ENCODE measurements around the gene GPN3.
A peak's percentile ranks its signal among the peaks of the same experiment; 100 is the strongest.

The GPN3 gene

DNA sequence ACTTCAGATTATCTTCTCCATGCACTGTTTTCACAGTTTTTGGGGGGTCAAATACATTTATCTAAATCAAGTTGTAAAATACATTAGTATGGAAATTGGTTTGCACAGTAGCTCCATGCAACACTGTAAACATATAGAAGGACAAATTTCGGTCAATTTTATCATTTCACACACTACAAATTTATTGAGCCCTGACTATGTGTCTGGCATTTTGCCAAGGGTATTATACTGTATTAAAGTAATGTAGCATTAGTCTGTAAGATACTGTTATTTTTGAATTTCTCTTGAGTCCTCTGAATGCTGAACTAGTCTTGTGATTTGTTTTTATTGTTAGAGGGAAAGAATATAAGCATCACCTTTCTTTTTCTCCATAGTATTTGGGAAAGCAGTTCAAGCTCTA, 35.4 kb upstream of the GPN3 start:
- DNase-seq (ENCODE audit: low read depth), result no peak
- no peak overlapping the region for H3K4me3 ChIP-seq (ENCODE audit: control insufficient read depth, low read depth, low read length)
- TF ChIP-seq CTCF (conservative IDR thresholded peaks at IDR 0.05; ENCODE audit: control insufficient read depth, insufficient read depth, low read depth, low read length), result no peak

GRCh38 chr12:110501752-110502738, 34.0 kb upstream of the GPN3 start, which contains the start of the genes RAD9B and VPS29:
TSS of gene RAD9B (plus strand) at chr12:110502331. CDS start at chr12:110502338, 7 bp downstream.
TSS of gene VPS29 (minus strand) at chr12:110502111. CDS start at chr12:110502051, 60 bp downstream.
- DNase-seq (ENCODE audit: low read depth), result peak; percentile 98
- TF ChIP-seq CTCF (conservative IDR thresholded peaks at IDR 0.05; ENCODE audit: control insufficient read depth, insufficient read depth, low read depth, low read length), result no peak

DNA sequence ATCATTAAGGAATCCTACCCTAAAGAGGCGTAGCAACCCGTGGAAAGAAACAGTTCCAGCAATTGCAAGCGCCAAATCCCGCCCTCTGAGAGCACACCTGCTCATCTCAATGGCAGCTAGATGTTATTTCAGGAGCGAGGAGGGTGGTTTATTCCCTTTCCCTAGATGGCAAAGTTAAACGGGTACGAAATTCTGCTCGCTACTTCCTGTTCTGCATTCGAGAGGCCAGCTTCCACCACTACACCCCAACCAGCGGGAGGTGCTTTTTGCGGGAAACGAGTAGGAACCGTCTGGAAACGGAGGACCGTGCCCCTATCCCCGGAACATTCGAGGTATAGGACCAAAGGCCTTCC, 33.3 kb upstream of the GPN3 start:
- peak overlapping the region; percentile 98 for H3K4me3 ChIP-seq (ENCODE audit: control insufficient read depth, low read depth, low read length)
- TF ChIP-seq CTCF (conservative IDR thresholded peaks at IDR 0.05; ENCODE audit: control insufficient read depth, insufficient read depth, low read depth, low read length), result no peak
- peak; percentile 48 for DNase-seq (ENCODE audit: low read depth)

More at GRCh38 chr12:110501752-110502738, 34.0 kb upstream of the GPN3 start, which contains the start of the genes RAD9B and VPS29:
- peak within 1 kb of the TSS; percentile 98 for H3K4me3 ChIP-seq (ENCODE audit: control insufficient read depth, low read depth, low read length)

DNA sequence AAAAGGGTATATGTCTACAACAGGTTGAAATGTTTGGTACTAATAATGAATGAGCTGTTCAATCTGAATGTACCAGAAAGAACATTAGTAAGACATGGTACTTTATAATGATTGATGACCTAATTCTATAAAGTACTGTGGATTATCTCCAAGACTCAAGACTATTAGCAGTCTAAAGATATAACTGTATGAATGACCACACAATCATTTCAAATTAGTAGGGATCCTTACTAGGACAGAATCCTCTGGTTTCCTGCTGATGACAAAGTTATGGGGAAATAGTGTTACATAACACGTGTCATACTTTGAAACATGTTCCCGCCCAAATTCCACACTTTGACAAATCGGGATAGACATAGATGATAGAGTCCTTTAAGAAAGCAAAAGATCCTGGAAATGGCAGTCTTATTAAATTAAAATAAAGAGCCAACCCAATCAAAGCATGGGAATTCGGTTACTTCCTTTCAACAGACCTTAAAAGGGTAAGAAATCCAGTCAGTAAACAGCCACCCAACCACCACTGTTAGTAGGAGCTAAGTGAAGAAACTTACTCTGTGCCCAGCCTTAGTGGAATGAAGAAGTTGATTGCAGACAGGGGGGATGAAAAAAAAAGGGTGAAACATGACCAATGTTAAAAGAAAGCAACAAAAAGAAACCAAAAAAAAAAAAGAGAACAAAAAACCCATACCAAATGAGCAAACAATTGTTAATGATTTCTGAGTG, 31.1 kb upstream of the GPN3 start:
- DNase-seq (ENCODE audit: low read depth), result peak; percentile 57
- H3K4me3 ChIP-seq (ENCODE audit: control insufficient read depth, low read depth, low read length), result no peak overlapping the region
- TF ChIP-seq CTCF (conservative IDR thresholded peaks at IDR 0.05; ENCODE audit: control insufficient read depth, insufficient read depth, low read depth, low read length), result no peak

- H3K4me3 ChIP-seq (ENCODE audit: control insufficient read depth, low read depth, low read length), result no peak overlapping the region
- no peak for TF ChIP-seq CTCF (conservative IDR thresholded peaks at IDR 0.05; ENCODE audit: control insufficient read depth, insufficient read depth, low read depth, low read length)
- no peak for DNase-seq (ENCODE audit: low read depth)
Measured at GRCh38 chr12:110475426-110475825, 7.4 kb upstream of the GPN3 start.

GRCh38 chr12:110467847-110468213, 227 bp downstream of the GPN3 start:
- no peak for TF ChIP-seq CTCF (conservative IDR thresholded peaks at IDR 0.05; ENCODE audit: control insufficient read depth, insufficient read depth, low read depth, low read length)
- no peak for DNase-seq (ENCODE audit: low read depth)
- peak overlapping the region; percentile 98 for H3K4me3 ChIP-seq (ENCODE audit: control insufficient read depth, low read depth, low read length)
